ENCODE measurements around the gene QPRT.
"Not testable (repeated sequence)": the region's sequence is repeated elsewhere in the genome, so short reads cannot be mapped to it uniquely, and the experiment has no call there.

GRCh38 chr16:29721167-29721879 lies 42.3 kb downstream of the QPRT start:
- TF ChIP-seq, protein P1, sequence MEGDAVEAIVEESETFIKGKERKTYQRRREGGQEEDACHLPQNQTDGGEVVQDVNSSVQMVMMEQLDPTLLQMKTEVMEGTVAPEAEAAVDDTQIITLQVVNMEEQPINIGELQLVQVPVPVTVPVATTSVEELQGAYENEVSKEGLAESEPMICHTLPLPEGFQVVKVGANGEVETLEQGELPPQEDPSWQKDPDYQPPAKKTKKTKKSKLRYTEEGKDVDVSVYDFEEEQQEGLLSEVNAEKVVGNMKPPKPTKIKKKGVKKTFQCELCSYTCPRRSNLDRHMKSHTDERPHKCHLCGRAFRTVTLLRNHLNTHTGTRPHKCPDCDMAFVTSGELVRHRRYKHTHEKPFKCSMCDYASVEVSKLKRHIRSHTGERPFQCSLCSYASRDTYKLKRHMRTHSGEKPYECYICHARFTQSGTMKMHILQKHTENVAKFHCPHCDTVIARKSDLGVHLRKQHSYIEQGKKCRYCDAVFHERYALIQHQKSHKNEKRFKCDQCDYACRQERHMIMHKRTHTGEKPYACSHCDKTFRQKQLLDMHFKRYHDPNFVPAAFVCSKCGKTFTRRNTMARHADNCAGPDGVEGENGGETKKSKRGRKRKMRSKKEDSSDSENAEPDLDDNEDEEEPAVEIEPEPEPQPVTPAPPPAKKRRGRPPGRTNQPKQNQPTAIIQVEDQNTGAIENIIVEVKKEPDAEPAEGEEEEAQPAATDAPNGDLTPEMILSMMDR (IDR thresholded peaks at IDR 0.05; ENCODE audit: low read depth, low read length): peak; percentile 52
- TF ChIP-seq EZH2phosphoT487 (IDR thresholded peaks at IDR 0.05; ENCODE audit: low read depth): not testable (repeated sequence)
